ENCODE results near the gene LMF2.

LMF2 gene

GRCh38 chr22:50507421-50507990 is at the start of gene LMF2:
Gene LMF2 (minus strand): TSS chr22:50507702. CDS start chr22:50507675, 27 bp downstream.
- H3F3A ChIP-seq (ENCODE audit: insufficient read depth, low read length), result no peaks in the 10 kb centered on the region
- no peaks in the 10 kb centered on the region for H3K27me3 ChIP-seq (replicated peaks; ENCODE audit: insufficient read depth, low read length)
- H2AFZ ChIP-seq (ENCODE audit: low read length), result peak within 1 kb of the TSS; percentile 92
- H3K4me3 ChIP-seq (ENCODE audit: low read length), result peak within 1 kb of the TSS; percentile 89
- H3K9me3 ChIP-seq (replicated peaks; ENCODE audit: insufficient read depth, low read length), result no peaks in the 10 kb centered on the region
- no peaks in the 10 kb centered on the region for H3K36me3 ChIP-seq (replicated peaks; ENCODE audit: insufficient read depth, low read length)
- H3K4me2 ChIP-seq (ENCODE audit: low read depth, low read length), result peak within 1 kb of the TSS; percentile 94
- peaks cover 67% of the 10 kb centered on the region for H3K79me2 ChIP-seq (ENCODE audit: low read length)
- H3K9ac ChIP-seq (ENCODE audit: low read length), result peak within 1 kb of the TSS; percentile 87
- H3K4me1 ChIP-seq (ENCODE audit: low read length), result peaks cover 6% of the 10 kb centered on the region
- no peaks in the 10 kb centered on the region for H4K20me1 ChIP-seq (ENCODE audit: insufficient read depth, low read length)
- peak within 1 kb of the TSS; percentile 84 for H3K27ac ChIP-seq (ENCODE audit: low read length)
- H3K9me2 ChIP-seq (replicated peaks; ENCODE audit: insufficient read depth, low read length), result no peaks in the 10 kb centered on the region
- DNase-seq, result no peak
- TF ChIP-seq EZH2 (optimal IDR thresholded peaks at IDR 0.05; ENCODE audit: low read depth, low read length), result no peak
- no peak for TF ChIP-seq CTCF (IDR thresholded peaks at IDR 0.05; ENCODE audit: low read length)
- TF ChIP-seq EZH2phosphoT487 (IDR thresholded peaks at IDR 0.05; ENCODE audit: low read length), result no peak

- Histone ChIP-seq H2AFZ (ENCODE audit: low read length) (no peak overlapping the region), H3F3A (ENCODE audit: insufficient read depth, low read length) (no peaks in the 10 kb centered on the region), H3K9ac (ENCODE audit: low read length) (no peak overlapping the region), H3K27me3 (replicated peaks; ENCODE audit: insufficient read depth, low read length) (peaks cover 4% of the 10 kb centered on the region; the same call in 1 of the 2 replicates), H3K9me3 (replicated peaks; ENCODE audit: insufficient read depth, low read length) (no peaks in the 10 kb centered on the region), H3K9me2 (replicated peaks; ENCODE audit: insufficient read depth, low read length) (no peaks in the 10 kb centered on the region), H3K4me3 (ENCODE audit: low read length) (no peak overlapping the region), H3K4me1 (ENCODE audit: low read length) (no peaks in the 10 kb centered on the region), H3K79me2 (ENCODE audit: low read length) (no peaks in the 10 kb centered on the region), H3K27ac (ENCODE audit: low read length) (no peak overlapping the region), H3K4me2 (ENCODE audit: low read depth, low read length) (no peak overlapping the region), H4K20me1 (ENCODE audit: insufficient read depth, low read length) (no peaks in the 10 kb centered on the region), H3K36me3 (replicated peaks; ENCODE audit: insufficient read depth, low read length) (no peaks in the 10 kb centered on the region)
- no peak for DNase-seq
- TF ChIP-seq EZH2 (optimal IDR thresholded peaks at IDR 0.05; ENCODE audit: low read depth, low read length) (no peak), CTCF (IDR thresholded peaks at IDR 0.05; ENCODE audit: low read length) (no peak), EZH2phosphoT487 (IDR thresholded peaks at IDR 0.05; ENCODE audit: low read length) (no peak)
These were observed 49.2 kb upstream of the LMF2 start for GRCh38 chr22:50556703-50557102.

GRCh38 chr22:50553310-50553709 is 45.8 kb upstream of the LMF2 start:
- Histone ChIP-seq H3K9me3 (replicated peaks; ENCODE audit: insufficient read depth, low read length) (no peaks in the 10 kb centered on the region), H3K27ac (ENCODE audit: low read length) (no peak overlapping the region), H3K4me3 (ENCODE audit: low read length) (no peak overlapping the region), H3K79me2 (ENCODE audit: low read length) (no peaks in the 10 kb centered on the region), H3K27me3 (replicated peaks; ENCODE audit: insufficient read depth, low read length) (peaks cover 12% of the 10 kb centered on the region), H3K9ac (ENCODE audit: low read length) (no peak overlapping the region), H3F3A (ENCODE audit: insufficient read depth, low read length) (no peaks in the 10 kb centered on the region), H2AFZ (ENCODE audit: low read length) (no peak overlapping the region), H3K36me3 (replicated peaks; ENCODE audit: insufficient read depth, low read length) (no peaks in the 10 kb centered on the region), H3K9me2 (replicated peaks; ENCODE audit: insufficient read depth, low read length) (no peaks in the 10 kb centered on the region), H3K4me2 (ENCODE audit: low read depth, low read length) (no peak overlapping the region), H3K4me1 (ENCODE audit: low read length) (no peaks in the 10 kb centered on the region), H4K20me1 (ENCODE audit: insufficient read depth, low read length) (no peaks in the 10 kb centered on the region)
- TF ChIP-seq EZH2phosphoT487 (IDR thresholded peaks at IDR 0.05; ENCODE audit: low read length) (no peak), CTCF (IDR thresholded peaks at IDR 0.05; ENCODE audit: low read length) (no peak), EZH2 (optimal IDR thresholded peaks at IDR 0.05; ENCODE audit: low read depth, low read length) (no peak)
- DNase-seq, result no peak

Measured in MM.1S (cell line).